ENCODE measurements around the gene UQCC5.

Gene UQCC5

GRCh38 chr3:52527039-52527731 is 9.2 kb upstream of the UQCC5 start:
- peak overlapping the region; percentile 1 to 92 for H3K27ac ChIP-seq
- no peaks in the 10 kb centered on the region for H3K27me3 ChIP-seq
- H3K4me3 ChIP-seq: no peak overlapping the region
- TF ChIP-seq CTCF (IDR thresholded peaks at IDR 0.05): no peak
- DNase-seq: peak; percentile 20 to 65
- peaks cover 0 to 66% (median 52%) of the 10 kb centered on the region in 4 donors for H3K4me1 ChIP-seq
- intact Hi-C loops (cut with DNase I; ENCODE audit: low total_unique reads): no loop called here
- H3K9me3 ChIP-seq: no peaks in the 10 kb centered on the region
- H3K36me3 ChIP-seq: peaks cover 0 to 34% (median 27%) of the 10 kb centered on the region in 3 donors

- Histone ChIP-seq H3K4me1 (peaks cover 0 to 74% (median 57%) of the 10 kb centered on the region in 4 donors), H3K27ac (peak overlapping the region in 1 of 2 donors; percentile 92), H3K27me3 (no peaks in the 10 kb centered on the region), H3K4me3 (no peak overlapping the region), H3K9me3 (no peaks in the 10 kb centered on the region), H3K36me3 (peaks cover 0 to 34% (median 27%) of the 10 kb centered on the region in 3 donors)
- DNase-seq: peak; percentile 19 to 62
- TF ChIP-seq CTCF (IDR thresholded peaks at IDR 0.05): no peak
- intact Hi-C loops (cut with DNase I; ENCODE audit: low total_unique reads): no loop called here
Observed at GRCh38 chr3:52527732-52528585, 8.4 kb upstream of the UQCC5 start.

DNA sequence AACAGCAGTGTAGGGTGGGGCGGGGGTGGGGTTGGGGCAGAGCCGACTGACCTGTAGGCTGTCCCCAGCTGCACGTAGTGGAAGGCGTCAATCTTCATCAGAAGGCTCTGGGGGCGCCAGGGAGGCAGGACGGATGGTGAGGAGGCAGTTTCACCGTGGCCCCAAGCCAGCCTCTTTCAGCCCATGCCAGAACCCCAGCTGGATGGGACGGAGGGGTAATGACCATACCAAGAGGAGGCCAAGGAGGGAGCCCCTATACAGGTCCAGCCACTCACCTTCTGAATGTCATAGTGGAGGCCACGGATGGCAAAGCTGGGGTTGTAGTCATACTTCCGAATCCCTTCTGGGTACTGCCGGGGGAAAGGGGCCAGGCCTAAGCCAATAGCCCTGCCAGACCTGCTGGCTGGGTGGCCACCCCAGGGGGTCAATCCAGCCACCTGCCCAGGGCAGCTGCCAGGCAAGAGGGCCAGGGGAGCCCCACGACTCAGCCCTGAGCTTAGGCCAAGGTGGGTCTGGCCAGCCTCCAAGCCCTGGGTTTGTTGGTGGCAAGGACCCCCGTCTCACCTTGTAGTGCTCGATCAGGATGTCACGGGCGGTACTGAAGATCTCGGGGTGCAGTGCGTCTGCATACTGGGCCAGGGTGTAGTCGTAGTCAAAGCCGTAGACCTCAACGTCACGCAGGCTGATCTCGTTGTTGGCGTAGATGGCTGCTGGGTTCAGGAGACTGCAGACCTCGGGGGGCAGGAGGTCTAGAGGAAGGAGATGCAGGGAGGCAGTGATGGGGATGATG is 7.6 kb upstream of the UQCC5 start:
- Histone ChIP-seq H3K9me3 (no peaks in the 10 kb centered on the region), H3K4me1 (peaks cover 0 to 78% (median 61%) of the 10 kb centered on the region in 4 donors), H3K27ac (peak overlapping the region; percentile 58 to 79), H3K27me3 (no peaks in the 10 kb centered on the region), H3K4me3 (no peak overlapping the region), H3K36me3 (peaks cover 0 to 29% (median 19%) of the 10 kb centered on the region in 3 donors)
- no peak for TF ChIP-seq CTCF (IDR thresholded peaks at IDR 0.05)
- peak; percentile 19 to 60 for DNase-seq
- intact Hi-C loops (cut with DNase I; ENCODE audit: low total_unique reads): no loop called here

- H3K4me3 ChIP-seq: no peak overlapping the region
- peaks cover 0 to 23% (median 12%) of the 10 kb centered on the region in 3 donors for H3K36me3 ChIP-seq
- TF ChIP-seq CTCF (IDR thresholded peaks at IDR 0.05): no peak
- H3K27me3 ChIP-seq: no peaks in the 10 kb centered on the region
- DNase-seq: peak; percentile 60 to 84
- peak overlapping the region; percentile 58 to 79 for H3K27ac ChIP-seq
- peaks cover 0 to 78% (median 63%) of the 10 kb centered on the region in 4 donors for H3K4me1 ChIP-seq
- intact Hi-C loops (cut with DNase I; ENCODE audit: low total_unique reads): loop anchor here (10.0 kb wide), 1 partner anchor 55 kb away; no protein-coding TSS in a partner anchor
- H3K9me3 ChIP-seq: no peaks in the 10 kb centered on the region
Observed at GRCh38 chr3:52529376-52530333, 6.8 kb upstream of the UQCC5 start.

Data from tibial artery (tissue), 4 donors.